Measurements from ENCODE around the gene LAMTOR3. TPM values are rescaled to one million over a fixed set of nuclear protein-coding genes. Genes with fewer than 3 reads are reported as not detected.

The LAMTOR3 gene
- total RNA-seq, 4 donors from 2014 or later = 33.6 to 51.2 (median 41.2) TPM

DNA sequence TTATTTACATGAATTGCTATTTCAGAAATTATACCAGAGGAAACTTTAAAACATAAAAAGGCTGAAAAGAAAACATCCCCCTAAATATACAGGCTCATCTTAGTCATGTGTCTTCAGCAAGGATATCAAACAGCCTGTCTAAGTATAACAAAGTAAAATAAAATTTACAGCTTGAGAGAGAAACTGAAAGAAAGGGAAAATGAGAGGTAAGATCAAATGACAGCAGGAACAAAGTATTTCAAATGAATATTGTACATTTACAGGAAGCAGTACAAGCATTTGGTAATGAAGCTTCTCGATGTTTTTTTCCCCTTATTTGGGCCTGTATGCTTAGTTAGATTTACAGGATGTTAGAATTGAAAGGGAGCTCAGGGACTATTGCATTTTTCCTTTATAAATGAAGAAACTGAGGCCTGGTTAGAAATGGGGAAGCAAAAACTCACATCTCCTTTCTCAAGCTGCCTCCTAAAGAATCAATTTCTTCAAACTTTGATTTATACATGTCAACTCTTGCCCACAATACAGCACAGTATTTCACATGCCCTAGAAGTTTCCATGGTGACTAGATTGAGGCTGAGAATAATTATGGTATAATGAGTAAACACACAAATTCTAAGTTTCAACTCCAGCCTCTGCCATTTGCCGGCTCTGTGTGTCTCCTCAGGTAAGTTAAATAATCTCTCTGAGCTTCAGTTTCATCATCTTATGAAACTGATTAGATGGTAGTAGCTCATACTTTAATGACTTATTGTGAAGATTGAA, 48.3 kb downstream of the LAMTOR3 start:
- 65 to 73% methylated on average over 2 of the region's 2 CpGs for WGBS, 2 donors
- TF ChIP-seq, protein P1, sequence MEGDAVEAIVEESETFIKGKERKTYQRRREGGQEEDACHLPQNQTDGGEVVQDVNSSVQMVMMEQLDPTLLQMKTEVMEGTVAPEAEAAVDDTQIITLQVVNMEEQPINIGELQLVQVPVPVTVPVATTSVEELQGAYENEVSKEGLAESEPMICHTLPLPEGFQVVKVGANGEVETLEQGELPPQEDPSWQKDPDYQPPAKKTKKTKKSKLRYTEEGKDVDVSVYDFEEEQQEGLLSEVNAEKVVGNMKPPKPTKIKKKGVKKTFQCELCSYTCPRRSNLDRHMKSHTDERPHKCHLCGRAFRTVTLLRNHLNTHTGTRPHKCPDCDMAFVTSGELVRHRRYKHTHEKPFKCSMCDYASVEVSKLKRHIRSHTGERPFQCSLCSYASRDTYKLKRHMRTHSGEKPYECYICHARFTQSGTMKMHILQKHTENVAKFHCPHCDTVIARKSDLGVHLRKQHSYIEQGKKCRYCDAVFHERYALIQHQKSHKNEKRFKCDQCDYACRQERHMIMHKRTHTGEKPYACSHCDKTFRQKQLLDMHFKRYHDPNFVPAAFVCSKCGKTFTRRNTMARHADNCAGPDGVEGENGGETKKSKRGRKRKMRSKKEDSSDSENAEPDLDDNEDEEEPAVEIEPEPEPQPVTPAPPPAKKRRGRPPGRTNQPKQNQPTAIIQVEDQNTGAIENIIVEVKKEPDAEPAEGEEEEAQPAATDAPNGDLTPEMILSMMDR (IDR thresholded peaks at IDR 0.05) = no peak
- TF ChIP-seq POLR2A (IDR thresholded peaks at IDR 0.05) = no peak
- intact Hi-C loops (cut with DNase I; ENCODE audit: low total_unique reads) = no loop called here
- DNase-seq (ENCODE audit: low spot score in 2 of 2) = no peak
- H3K4me3 ChIP-seq (ENCODE audit: low read depth, poor library complexity, severe bottlenecking) = no peak overlapping the region

DNA sequence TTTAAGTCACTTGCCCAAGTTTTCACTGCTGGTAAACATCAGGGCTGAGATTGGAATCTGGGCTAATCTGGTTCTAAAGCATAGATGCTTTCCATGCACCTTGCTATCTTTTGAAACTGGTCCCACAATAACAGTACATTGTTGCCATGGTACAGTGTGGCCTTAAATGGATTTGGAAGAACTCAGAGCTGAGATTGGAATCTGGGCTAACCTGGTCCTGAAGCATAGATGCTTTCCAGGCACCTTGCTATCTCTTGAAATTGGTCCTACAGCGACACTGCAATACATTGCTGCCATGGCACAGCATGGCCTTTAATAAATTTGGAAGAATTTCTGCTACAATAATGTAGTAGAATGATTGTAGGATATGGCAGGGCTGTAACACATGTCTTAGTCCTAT, 49.0 kb downstream of the LAMTOR3 start:
- DNase-seq (ENCODE audit: low spot score in 2 of 2) = no peak
- TF ChIP-seq POLR2A (IDR thresholded peaks at IDR 0.05) = no peak
- TF ChIP-seq, protein P1 (IDR thresholded peaks at IDR 0.05) = no peak
- whole genome bisulfite sequencing, 2 donors = 96 to 100% methylated on average over 1 of the region's 1 CpG
- intact Hi-C loops (cut with DNase I; ENCODE audit: low total_unique reads) = no loop called here
- no peak overlapping the region for H3K4me3 ChIP-seq (ENCODE audit: low read depth, poor library complexity, severe bottlenecking)

DNA sequence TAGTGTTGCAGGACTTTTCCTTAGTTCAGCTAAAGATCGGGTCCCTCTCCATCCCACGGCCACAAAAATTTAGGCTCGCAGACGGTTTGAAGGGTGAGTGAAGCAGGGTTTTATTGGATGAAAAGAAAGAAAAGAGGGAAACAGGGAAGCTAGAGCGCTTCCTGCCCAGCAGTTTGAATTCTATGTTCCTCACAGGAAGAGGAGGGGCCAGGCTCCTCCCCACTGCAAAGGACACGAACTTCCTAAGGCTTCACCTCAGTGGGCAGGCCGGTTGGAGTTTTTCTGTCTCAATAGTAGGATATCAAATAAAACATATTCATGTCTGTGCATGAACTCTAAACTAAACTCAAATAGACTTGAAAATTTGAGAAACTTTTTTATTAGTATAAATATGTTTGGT, 50.2 kb downstream of the LAMTOR3 start:
- DNase-seq (ENCODE audit: low spot score in 2 of 2) = no peak
- 81 to 84% methylated on average over 7 of the region's 7 CpGs for WGBS, 2 donors
- no peak for TF ChIP-seq POLR2A (IDR thresholded peaks at IDR 0.05)
- TF ChIP-seq, protein P1 (IDR thresholded peaks at IDR 0.05) = no peak
- intact Hi-C loops (cut with DNase I; ENCODE audit: low total_unique reads) = no loop called here
- H3K4me3 ChIP-seq (ENCODE audit: low read depth, poor library complexity, severe bottlenecking) = no peak overlapping the region

DNA sequence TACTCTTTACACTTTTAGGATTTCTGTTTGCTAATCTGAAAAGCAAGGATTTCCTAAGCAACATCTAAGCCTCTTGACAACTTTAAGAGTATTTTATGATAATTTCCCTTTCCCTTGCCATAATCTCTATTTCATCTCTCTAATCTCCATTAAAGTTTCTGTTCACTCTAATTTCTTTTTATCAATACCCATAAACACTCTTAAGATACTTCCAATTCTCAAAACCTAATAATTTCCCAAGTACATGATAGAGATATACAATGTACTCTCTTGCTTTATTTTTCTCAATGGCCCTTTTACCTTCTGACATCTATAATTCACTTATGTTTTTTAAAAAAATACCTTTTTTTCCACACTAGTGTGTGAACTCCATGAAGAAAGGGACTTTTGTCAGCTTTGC, 50.8 kb downstream of the LAMTOR3 start:
- intact Hi-C loops (cut with DNase I; ENCODE audit: low total_unique reads) = no loop called here
- no peak for TF ChIP-seq POLR2A (IDR thresholded peaks at IDR 0.05)
- TF ChIP-seq, protein P1 (IDR thresholded peaks at IDR 0.05) = no peak
- DNase-seq (ENCODE audit: low spot score in 2 of 2) = no peak
- no peak overlapping the region for H3K4me3 ChIP-seq (ENCODE audit: low read depth, poor library complexity, severe bottlenecking)

DNA sequence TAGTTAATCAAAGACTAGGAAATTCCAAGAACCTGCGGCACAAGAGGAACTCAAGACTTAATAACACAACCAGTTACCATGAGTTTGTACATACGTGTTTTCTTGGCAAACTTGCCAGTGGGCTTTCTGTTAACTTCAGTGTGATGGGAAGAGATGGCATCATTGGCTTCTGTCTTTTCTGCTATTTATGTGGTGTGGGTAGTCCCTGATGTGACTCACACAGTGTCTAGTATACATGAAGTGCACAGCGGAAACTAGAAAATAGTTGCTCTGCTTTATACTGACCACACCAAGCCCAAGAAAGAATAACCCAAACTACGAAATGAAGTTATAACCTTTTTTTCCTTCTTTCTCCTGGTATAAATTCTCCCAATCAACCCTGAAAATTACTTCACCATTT, 53.1 kb downstream of the LAMTOR3 start:
- intact Hi-C loops (cut with DNase I; ENCODE audit: low total_unique reads) = no loop called here
- TF ChIP-seq POLR2A (IDR thresholded peaks at IDR 0.05) = no peak
- TF ChIP-seq, protein P1 (IDR thresholded peaks at IDR 0.05) = no peak
- 92 to 93% methylated on average over 4 of the region's 4 CpGs for WGBS, 2 donors
- DNase-seq (ENCODE audit: low spot score in 2 of 2) = no peak
- H3K4me3 ChIP-seq (ENCODE audit: low read depth, poor library complexity, severe bottlenecking) = no peak overlapping the region

DNA sequence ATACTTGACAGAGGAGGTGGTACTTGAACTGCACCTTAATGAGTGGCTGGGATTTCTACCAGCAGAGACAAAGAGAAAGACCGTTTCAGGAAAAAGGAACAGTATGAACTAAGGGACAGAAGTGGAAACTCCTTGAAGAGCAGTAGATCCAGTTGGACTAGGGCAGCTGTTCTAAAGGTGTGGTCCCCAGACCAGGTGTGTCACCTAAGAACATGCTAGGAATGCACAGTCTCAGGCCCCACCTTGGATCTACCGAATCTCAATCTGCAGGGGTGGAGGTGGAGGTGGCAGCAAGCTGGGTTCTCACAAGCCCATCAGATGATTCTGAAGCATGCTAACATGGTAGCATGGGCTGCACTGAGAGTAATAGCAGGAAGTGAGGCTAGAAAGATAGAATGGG, 55.3 kb downstream of the LAMTOR3 start:
- H3K4me3 ChIP-seq (ENCODE audit: low read depth, poor library complexity, severe bottlenecking) = no peak overlapping the region
- intact Hi-C loops (cut with DNase I; ENCODE audit: low total_unique reads) = no loop called here
- 36 to 56% methylated on average over 2 of the region's 2 CpGs for WGBS, 2 donors
- no peak for DNase-seq (ENCODE audit: low spot score in 2 of 2)
- TF ChIP-seq, protein P1 (IDR thresholded peaks at IDR 0.05) = no peak
- TF ChIP-seq POLR2A (IDR thresholded peaks at IDR 0.05) = no peak

Data from lower leg skin (tissue), 4 donors.